Erythroblast (primary cell): ENCODE measurements around the gene LARGE1.

Experiments
- GATA1 ChIP-seq: IDR thresholded peaks from 2 replicates; pipeline ENCODE4 v1.6.1; 2011; ENCODE audit warnings: low read depth, mild to moderate bottlenecking, control low read depth, low read length, moderate library complexity
- POLR2A ChIP-seq: IDR thresholded peaks from 2 replicates; pipeline ENCODE4 v1.6.1; 2011; ENCODE audit warnings: mild to moderate bottlenecking, low read length

DNA sequence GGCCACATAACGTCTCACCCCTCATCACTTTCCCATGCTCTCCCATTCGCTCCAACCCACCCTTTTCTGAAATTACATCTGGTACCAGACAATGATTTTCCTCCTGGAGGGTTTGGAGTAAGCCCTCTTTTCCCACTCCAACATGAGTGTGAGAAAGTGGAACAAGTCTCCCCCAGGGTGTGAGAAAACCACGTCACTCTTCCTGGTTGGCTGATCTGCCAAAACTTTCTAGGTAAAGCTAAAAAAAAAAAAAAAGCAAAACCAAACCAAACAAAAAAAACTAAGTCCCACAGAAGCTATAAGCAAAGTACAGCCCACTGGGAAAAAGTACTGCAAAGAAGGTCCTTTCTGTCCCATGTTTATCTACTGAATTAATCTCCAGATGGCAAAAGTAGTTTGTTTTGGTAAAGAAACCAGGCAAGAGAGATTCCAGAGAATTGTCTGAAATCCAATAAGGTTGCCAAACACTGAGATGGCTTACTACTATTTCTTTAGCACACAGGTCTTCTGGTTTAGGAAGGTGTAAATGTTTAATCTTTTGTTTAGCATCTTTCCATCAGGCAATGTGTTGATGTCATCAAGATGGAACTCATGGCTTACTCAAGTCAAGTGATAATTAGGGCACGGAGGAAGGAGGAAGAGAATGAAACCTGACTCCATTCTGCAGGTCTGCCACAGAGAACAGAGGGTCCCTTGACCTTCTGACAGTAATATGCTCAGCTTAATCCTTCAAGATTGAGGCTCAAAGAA, 395.6 kb downstream of the LARGE1 start:
- TF ChIP-seq POLR2A (no peak), GATA1 (no peak)
